ENCODE measurements around the gene SRP54.

DNA sequence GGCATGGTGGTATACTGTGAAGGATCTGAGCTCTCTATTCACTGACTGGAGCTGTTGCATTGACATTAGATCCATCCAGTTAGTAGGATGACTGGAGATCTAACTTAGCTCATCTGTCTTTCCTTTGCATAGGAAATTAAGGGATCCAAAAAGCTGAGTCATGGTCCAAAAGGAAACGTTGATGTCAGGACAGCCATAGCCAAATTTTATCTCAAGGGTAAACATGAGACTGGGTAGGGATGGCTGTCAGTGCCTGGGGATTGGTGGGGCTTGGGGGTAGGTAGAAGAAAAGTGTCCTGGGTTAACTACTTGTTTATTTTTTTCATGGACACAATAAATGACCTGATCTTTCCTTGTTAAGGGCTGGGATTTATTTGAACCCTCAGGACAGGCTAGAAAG, 67.9 kb downstream of the SRP54 start:
- no peak for TF ChIP-seq CTCF (IDR thresholded peaks at IDR 0.05)
- TF ChIP-seq POLR2AphosphoS5 (IDR thresholded peaks at IDR 0.05; ENCODE audit: insufficient read depth in 1 of 2, low read depth in 1 of 2): no peak
